ENCODE results near the gene RASSF7.

DNA sequence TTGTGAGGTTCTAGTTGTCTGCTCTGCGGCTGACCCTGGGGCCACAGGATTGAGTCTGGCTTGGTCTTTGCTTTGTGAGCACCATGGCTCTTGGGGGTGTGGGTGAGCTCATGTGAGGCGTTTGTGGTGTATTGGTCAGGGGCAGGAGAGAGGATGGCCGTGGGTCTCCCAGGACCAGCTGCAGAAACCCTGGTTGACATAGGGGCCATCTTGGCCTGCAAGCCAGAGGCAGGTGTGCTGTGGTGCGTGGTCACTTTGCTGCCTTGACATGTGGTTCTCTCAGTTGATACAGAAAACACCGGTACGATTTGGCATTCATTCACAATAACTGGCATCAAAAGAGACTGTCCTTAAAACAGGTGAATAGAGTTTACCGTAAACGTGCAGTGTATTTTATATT, 26.8 kb downstream of the RASSF7 start:
- TF ChIP-seq EZH2phosphoT487 (IDR thresholded peaks at IDR 0.05; ENCODE audit: insufficient read depth, low read depth), result no peak
- TF ChIP-seq EZH2 (IDR thresholded peaks at IDR 0.05; ENCODE audit: insufficient read depth, poor library complexity, severe bottlenecking), result no peak

Data from GM23248 (cell line).